B cell (primary cell): ENCODE measurements around the gene GNAT2. TPM values are rescaled to one million over a fixed set of nuclear protein-coding genes. Genes with fewer than 3 reads are reported as not detected.

Experiments used
- ATAC-seq: fragments of 200-7000 bp; cut with Tn5 transposase; one replicate; pipeline ENCODE4 v1.10.0; 2021; ENCODE audit warnings: low read depth, mild to moderate bottlenecking, moderate number of reproducible peaks, moderate library complexity
- CTCF ChIA-PET: fragments of 350-600 bp; sonication (Branson Sonifier 250); formaldehyde crosslinking; loops from one replicate; lab custom pipeline; 2021; ENCODE audit warnings: antibody characterized with exemption, inconsistent platforms; lab: Charles Lee
- POLR2A ChIA-PET: fragments of 350-600 bp; sonication (Branson Sonifier 250); formaldehyde crosslinking; loops from one replicate; lab custom pipeline; 2021; ENCODE audit warnings: antibody characterized with exemption; lab: Charles Lee
- DNase-seq: peaks from one replicate; pipeline ENCODE4 v3.0.0; 2013
- H2AFZ ChIP-seq: 2 replicates; pipeline ENCODE4 v1.6.1; 2012; ENCODE audit warnings: mild to moderate bottlenecking, low read depth, low read length; ENCODE audit not compliant: insufficient read depth, poor library complexity, severe bottlenecking
- H3K27ac ChIP-seq, 2 donors: 1 replicate in 1 of 2; 2 replicates in 1 of 2; pipeline ENCODE4 v1.5.1; 2012 to 2013; ENCODE audit warnings: low read length in 2 of 2, mild to moderate bottlenecking in 2 of 2, moderate library complexity in 1 of 2
- H3K27me3 ChIP-seq, 4 experiments: fragments of 200-600 bp in 1 of 4; sonication (generic) in 1 of 4; replicated peaks in 1 of 4; 1 replicate in 2 of 4; 2 replicates in 2 of 4; pipeline versions ENCODE4 v1.6.1 to v1.7.0; 2013 to 2016; ENCODE audit warnings: low read length in 3 of 4, mild to moderate bottlenecking in 2 of 4, mixed read lengths in 1 of 4, moderate library complexity in 1 of 4; ENCODE audit not compliant: insufficient read depth in 4 of 4, control insufficient read depth in 3 of 4; ENCODE audit errors: control extremely low read depth in 1 of 4
- H3K36me3 ChIP-seq, 2 experiments: replicated peaks in 1 of 2; 1 replicate in 1 of 2; 2 replicates in 1 of 2; pipeline versions ENCODE4 v1.6.1 to v1.7.1; 2013; ENCODE audit warnings: low read length in 1 of 2; ENCODE audit not compliant: insufficient read depth in 2 of 2, control insufficient read depth in 1 of 2; ENCODE audit errors: control extremely low read depth in 1 of 2, extremely low read depth in 1 of 2
- H3K4me1 ChIP-seq, 2 donors: fragments of 200-600 bp in 1 of 2; sonication (generic) in 1 of 2; 1 replicate in 1 of 2; 2 replicates in 1 of 2; pipeline versions ENCODE4 v1.5.1 to v1.6.1; 2013 to 2017; ENCODE audit warnings: low read length in 2 of 2; ENCODE audit not compliant: control insufficient read depth in 2 of 2, insufficient read depth in 2 of 2
- H3K4me2 ChIP-seq: replicated peaks from 2 replicates; pipeline ENCODE3; 2012; ENCODE audit warnings: mild to moderate bottlenecking, low read depth, low read length; ENCODE audit not compliant: poor library complexity, severe bottlenecking
- H3K4me3 ChIP-seq, 5 experiments: fragments of 200-600 bp in 1 of 5; sonication (generic) in 1 of 5; 1 replicate in 3 of 5; 2 replicates in 2 of 5; pipeline versions ENCODE4 v1.5.1 to v1.7.0; 2011 to 2016; ENCODE audit warnings: low read length in 4 of 5, mild to moderate bottlenecking in 4 of 5, low read depth in 2 of 5, control low read depth in 1 of 5, moderate library complexity in 1 of 5; ENCODE audit not compliant: insufficient read depth in 1 of 5; ENCODE audit errors: control extremely low read depth in 1 of 5, extremely low read depth in 1 of 5
- H3K79me2 ChIP-seq: fragments of 200-600 bp; sonication (generic); one replicate; pipeline ENCODE4 v1.6.0; 2016; ENCODE audit warnings: low read length; ENCODE audit not compliant: control insufficient read depth, insufficient read depth
- H3K9ac ChIP-seq: fragments of 200-600 bp; sonication (generic); 2 replicates; pipeline ENCODE4 v1.6.1; 2017; ENCODE audit warnings: mild to moderate bottlenecking, low read length, moderate library complexity
- H3K9me3 ChIP-seq, 3 donors: one replicate each; pipeline versions ENCODE4 v1.6.1 to v1.7.1; 2013; ENCODE audit warnings: low read length in 2 of 3; ENCODE audit not compliant: control insufficient read depth in 2 of 3, insufficient read depth in 1 of 3; ENCODE audit errors: control extremely low read depth in 1 of 3
- H4K20me1 ChIP-seq: 2 replicates; pipeline ENCODE4 v1.6.0; 2012; ENCODE audit warnings: mild to moderate bottlenecking, low read length; ENCODE audit not compliant: insufficient read depth, control insufficient read depth, poor library complexity, severe bottlenecking
- H3K27ac Mint-ChIP-seq: one replicate; pipeline ENCODE4 v1.8.0; 2021; ENCODE audit warnings: mixed read lengths
- H3K27me3 Mint-ChIP-seq: one replicate; pipeline ENCODE4 v1.8.0; 2021; ENCODE audit warnings: mixed read lengths
- H3K4me1 Mint-ChIP-seq: one replicate; pipeline ENCODE4 v1.8.0; 2021; ENCODE audit warnings: mixed read lengths
- H3K4me3 Mint-ChIP-seq: one replicate; pipeline ENCODE4 v1.8.0; 2021; ENCODE audit warnings: mixed read lengths
- H3K9me3 Mint-ChIP-seq: one replicate; pipeline ENCODE4 v1.8.0; 2022; ENCODE audit warnings: mixed read lengths; ENCODE audit not compliant: insufficient read depth
- EZH2 ChIP-seq: IDR thresholded peaks from 2 replicates; pipeline ENCODE4 v1.6.1; 2012; ENCODE audit warnings: borderline replicate concordance, low read depth, mild to moderate bottlenecking, moderate library complexity, low read length; ENCODE audit not compliant: insufficient read depth, poor library complexity, severe bottlenecking
- WGBS: methylation state at CpG from one replicate; pipeline ENCODE4 v1.1.5; 2013; ENCODE audit warnings: missing lambda C conversion rate; ENCODE audit not compliant: insufficient coverage; 5-methylcytosine and 5-hydroxymethylcytosine counted together
- intact Hi-C: fragments of 100-400 bp; cut with micrococcal nuclease; formaldehyde crosslinking; loops from one replicate; pipeline ENCODE4 v1.10.0; 2022
- polyA plus RNA-seq: library from polyadenylated mRNA; depleted of rRNA; stranded (reverse); fragments of >200 nt; gene quantifications from 2 replicates; pipeline ENCODE4 v1.2.3, GENCODE V29; 2012
- total RNA-seq, 2 donors: library from RNA; stranded (reverse); fragments of 120-200 nt in 1 of 2; gene quantifications; 1 replicate in 1 of 2; 2 replicates in 1 of 2; pipeline versions ENCODE4 v1.2.3 to v1.2.4, GENCODE V29; 2013 to 2022
- TF ChIP-seq, protein P1 (sequence below): fragments of 200-600 bp; IDR thresholded peaks from one replicate; pipeline ENCODE4 v1.8.0; 2022; ENCODE audit warnings: antibody characterized with exemption, mild to moderate bottlenecking

GNAT2 gene
- total and polyA plus RNA-seq, 2 donors (not counting 1 experiment from before 2014, with no cell fraction given), result not detected

DNA sequence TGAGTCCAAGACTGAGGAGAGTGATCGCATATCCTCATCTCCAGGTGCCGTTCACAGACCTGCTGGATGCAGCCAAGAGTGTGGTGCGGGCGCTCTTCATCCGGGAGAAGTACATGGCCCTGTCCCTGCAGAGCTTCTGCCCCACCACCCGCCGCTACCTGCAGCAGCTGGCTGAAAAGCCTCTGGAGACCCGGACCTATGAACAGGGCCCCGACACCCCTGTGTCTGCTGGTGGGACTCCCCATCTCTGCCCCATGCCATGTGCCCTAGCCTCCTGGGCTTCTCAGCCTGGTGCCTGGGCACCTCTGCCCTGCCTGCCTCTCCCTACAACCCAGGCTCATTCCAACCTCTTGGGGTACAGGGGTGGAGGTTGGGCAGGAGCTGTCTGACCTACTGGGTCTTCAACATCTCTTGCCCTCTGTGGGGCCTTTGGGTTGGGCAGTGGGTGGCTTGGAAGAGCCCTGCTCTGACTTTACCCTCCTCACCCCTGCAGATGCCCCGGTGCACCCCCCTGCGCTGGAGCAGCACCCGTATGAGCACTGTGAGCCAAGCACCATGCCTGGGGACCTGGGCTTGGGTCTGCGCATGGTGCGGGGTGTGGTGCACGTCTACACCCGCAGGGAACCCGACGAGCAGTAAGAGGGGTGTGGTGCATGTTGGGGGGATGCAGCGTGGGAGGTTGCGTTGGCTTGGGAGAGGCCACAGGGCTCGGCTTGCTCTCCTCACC is 7.4 kb upstream of the GNAT2 start:
- Mint-ChIP-seq H3K4me3 (no peak overlapping the region), H3K9me3 (no peaks in the 10 kb centered on the region), H3K4me1 (peaks cover 38% of the 10 kb centered on the region), H3K27ac (no peak overlapping the region), H3K27me3 (no peaks in the 10 kb centered on the region)
- no peaks in the 10 kb centered on the region for H3K27me3 ChIP-seq
- H3K4me2 ChIP-seq, result no peak overlapping the region
- CTCF ChIA-PET, result interaction anchor here (0.9 to 7.3 kb wide), 4 partner anchors 13 to 80 kb away, joined by 3 to 64 read pairs (median 4); no protein-coding TSS in a partner anchor
- H2AFZ ChIP-seq, result no peak overlapping the region
- H3K36me3 ChIP-seq, result peaks cover 0 to 49% of the 10 kb centered on the region in 2 experiments
- POLR2A ChIA-PET, result interaction anchor here (0.6 kb wide), 1 partner anchor 1966 kb away, joined by 3 read pairs; no protein-coding TSS in a partner anchor
- peaks cover 8% of the 10 kb centered on the region for H4K20me1 ChIP-seq
- peak; percentile 5 for DNase-seq
- WGBS, result over 99% methylated on average over 21 of the region's 21 CpGs
- TF ChIP-seq, protein P1, sequence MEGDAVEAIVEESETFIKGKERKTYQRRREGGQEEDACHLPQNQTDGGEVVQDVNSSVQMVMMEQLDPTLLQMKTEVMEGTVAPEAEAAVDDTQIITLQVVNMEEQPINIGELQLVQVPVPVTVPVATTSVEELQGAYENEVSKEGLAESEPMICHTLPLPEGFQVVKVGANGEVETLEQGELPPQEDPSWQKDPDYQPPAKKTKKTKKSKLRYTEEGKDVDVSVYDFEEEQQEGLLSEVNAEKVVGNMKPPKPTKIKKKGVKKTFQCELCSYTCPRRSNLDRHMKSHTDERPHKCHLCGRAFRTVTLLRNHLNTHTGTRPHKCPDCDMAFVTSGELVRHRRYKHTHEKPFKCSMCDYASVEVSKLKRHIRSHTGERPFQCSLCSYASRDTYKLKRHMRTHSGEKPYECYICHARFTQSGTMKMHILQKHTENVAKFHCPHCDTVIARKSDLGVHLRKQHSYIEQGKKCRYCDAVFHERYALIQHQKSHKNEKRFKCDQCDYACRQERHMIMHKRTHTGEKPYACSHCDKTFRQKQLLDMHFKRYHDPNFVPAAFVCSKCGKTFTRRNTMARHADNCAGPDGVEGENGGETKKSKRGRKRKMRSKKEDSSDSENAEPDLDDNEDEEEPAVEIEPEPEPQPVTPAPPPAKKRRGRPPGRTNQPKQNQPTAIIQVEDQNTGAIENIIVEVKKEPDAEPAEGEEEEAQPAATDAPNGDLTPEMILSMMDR, result no peak
- TF ChIP-seq EZH2, result no peak
- peaks cover 21% of the 10 kb centered on the region for H3K79me2 ChIP-seq
- no peak overlapping the region for H3K9ac ChIP-seq
- intact Hi-C loops, result no loop called here
- no peak overlapping the region for H3K4me3 ChIP-seq
- peaks cover 31 to 33% of the 10 kb centered on the region in 2 donors for H3K4me1 ChIP-seq
- ATAC-seq, result no peak
- H3K9me3 ChIP-seq, result no peaks in the 10 kb centered on the region
- H3K27ac ChIP-seq, result no peak overlapping the region
